ENCODE data around the gene INO80E.

INO80E gene

GRCh38 chr16:29975811-29976511, 20.1 kb upstream of the INO80E start:
- peak; percentile 64 for DNase-seq

GRCh38 chr16:29977063-29977825, 18.8 kb upstream of the INO80E start:
- no peak for DNase-seq

- no peak for DNase-seq
Observed at GRCh38 chr16:29978081-29978480, 18.0 kb upstream of the INO80E start.

- no peak for DNase-seq
Observed at GRCh38 chr16:29978564-29979270, 17.3 kb upstream of the INO80E start.

GRCh38 chr16:29982560-29983419, 13.3 kb upstream of the INO80E start:
- no peak for DNase-seq

- no peak for DNase-seq
Observed at GRCh38 chr16:29983420-29984136, 12.5 kb upstream of the INO80E start.

- DNase-seq = no peak
Observed at GRCh38 chr16:29984137-29984763, 11.8 kb upstream of the INO80E start.

GRCh38 chr16:29984764-29985147, 11.3 kb upstream of the INO80E start:
- no peak for DNase-seq

- no peak for DNase-seq
Observed at GRCh38 chr16:29985271-29985811, 10.7 kb upstream of the INO80E start.

GRCh38 chr16:29986231-29986630, 9.8 kb upstream of the INO80E start:
- DNase-seq = no peak

GRCh38 chr16:29986931-29987330, 9.1 kb upstream of the INO80E start:
- no peak for DNase-seq

GRCh38 chr16:29987371-29988085, 8.5 kb upstream of the INO80E start:
- DNase-seq = no peak

GRCh38 chr16:29988346-29989075, 7.5 kb upstream of the INO80E start:
- DNase-seq = no peak

- DNase-seq = no peak
Observed at GRCh38 chr16:29989111-29989858, 6.8 kb upstream of the INO80E start.

- no peak for DNase-seq
Observed at GRCh38 chr16:29990034-29990433, 6.0 kb upstream of the INO80E start.

GRCh38 chr16:29990883-29991570, 5.0 kb upstream of the INO80E start:
- no peak for DNase-seq

- no peak for DNase-seq
Observed at GRCh38 chr16:29991571-29991904, 4.5 kb upstream of the INO80E start.

GRCh38 chr16:29992344-29992967, 3.6 kb upstream of the INO80E start:
- peak; percentile 22 for DNase-seq

All from hematopoietic multipotent progenitor cell treated with erythropoietin and hydrocortisone succinate and interleukin-3 and kit ligand, for 8 days (in vitro differentiated cells).